Right kidney (tissue), 1 donor: ENCODE measurements around the gene CNPPD1.
"Not testable (repeated sequence)": the region's sequence is repeated elsewhere in the genome, so short reads cannot be mapped to it uniquely, and the experiment has no call there.

Source experiments
- DNase-seq: peaks from one replicate; pipeline ENCODE4 v3.0.0-alpha.2; 2016

CNPPD1 gene

GRCh38 chr2:219209236-219210195 lies 32.8 kb upstream of the CNPPD1 start:
- no peak for DNase-seq

GRCh38 chr2:219207884-219208740 lies 31.4 kb upstream of the CNPPD1 start:
- peak; percentile 19 for DNase-seq

GRCh38 chr2:219207134-219207883 lies 30.6 kb upstream of the CNPPD1 start:
- no peak for DNase-seq

GRCh38 chr2:219206328-219207133 lies 29.8 kb upstream of the CNPPD1 start, which contains the start of gene ZFAND2B:
ZFAND2B (plus strand) TSS chr2:219206782; CDS start chr2:219206988, 206 bp downstream.
- peak; percentile 96 for DNase-seq

GRCh38 chr2:219205981-219206327 lies 29.2 kb upstream of the CNPPD1 start:
- DNase-seq: no peak

GRCh38 chr2:219205165-219205538 lies 28.4 kb upstream of the CNPPD1 start:
- no peak for DNase-seq

- no peak for DNase-seq
These were observed 27.9 kb upstream of the CNPPD1 start for GRCh38 chr2:219204425-219205164.

- DNase-seq: not testable (repeated sequence)
These were observed 24.6 kb upstream of the CNPPD1 start for GRCh38 chr2:219201331-219201730.

- not testable (repeated sequence) for DNase-seq
These were observed 24.0 kb upstream of the CNPPD1 start for GRCh38 chr2:219200502-219201326.

- no peak for DNase-seq
These were observed 22.9 kb upstream of the CNPPD1 start for GRCh38 chr2:219199470-219200211.

GRCh38 chr2:219198974-219199373 lies 22.2 kb upstream of the CNPPD1 start:
- no peak for DNase-seq

GRCh38 chr2:219197388-219197787 lies 20.7 kb upstream of the CNPPD1 start:
- DNase-seq: no peak

- DNase-seq: no peak
These were observed 10.2 kb upstream of the CNPPD1 start for GRCh38 chr2:219186754-219187456.

GRCh38 chr2:219184121-219184520 lies 7.4 kb upstream of the CNPPD1 start:
- no peak for DNase-seq

- DNase-seq: no peak
These were observed 6.5 kb upstream of the CNPPD1 start for GRCh38 chr2:219183151-219183772.

- no peak for DNase-seq
These were observed 5.8 kb upstream of the CNPPD1 start for GRCh38 chr2:219182331-219183150.

GRCh38 chr2:219181531-219181930 lies 4.8 kb upstream of the CNPPD1 start:
- no peak for DNase-seq
